SK-N-SH (cell line): Measurements from ENCODE around the gene ANGPTL1. TPM values are rescaled to one million over a fixed set of nuclear protein-coding genes. Genes with fewer than 3 reads are reported as not detected.

Source experiments
- CTCF ChIA-PET: fragments of 300-600, 350-600 bp; formaldehyde crosslinking; extraction: SDS; loops from one replicate; lab custom pipeline; 2021; lab: Yijun Ruan, JAX
- POLR2A ChIA-PET: fragments of 350-600 bp; sonication (Branson Sonifier 250); formaldehyde crosslinking; extraction: SDS; loops from one replicate; lab custom pipeline; 2020; ENCODE audit warnings: antibody characterized with exemption, inconsistent platforms; lab: Yijun Ruan, JAX
- DNase-seq: peaks from one replicate; pipeline ENCODE4 v3.0.0; 2012
- H2AFZ ChIP-seq: fragments of 200-600 bp; sonication (generic); 2 replicates; pipeline ENCODE4 v1.8.1; 2016; ENCODE audit warnings: antibody characterized with exemption, mild to moderate bottlenecking, low read depth
- H3F3A ChIP-seq: fragments of 200-600 bp; sonication (generic); replicated peaks from 2 replicates; pipeline ENCODE3; 2016; ENCODE audit warnings: antibody characterized with exemption, mild to moderate bottlenecking; ENCODE audit not compliant: insufficient read depth
- H3K27ac ChIP-seq, 2 experiments: fragments of 200-500 bp in 1 of 2; fragments of 200-600 bp in 1 of 2; sonication (Bioruptor generic) in 1 of 2; sonication (generic), shearing (Covaris generic) in 1 of 2; 2 replicates each; pipeline versions ENCODE4 v1.5.1 to v1.6.1; 2014 to 2016; ENCODE audit warnings: low read depth in 2 of 2, inconsistent platforms in 1 of 2, low read length in 1 of 2, mild to moderate bottlenecking in 1 of 2, mixed read lengths in 1 of 2
- H3K27me3 ChIP-seq: fragments of 200-600 bp; sonication (generic), shearing (Covaris generic); 2 replicates; pipeline ENCODE4 v1.6.1; 2016; ENCODE audit warnings: mixed run types; ENCODE audit not compliant: insufficient read depth
- H3K36me3 ChIP-seq, 2 experiments: fragments of 200-500 bp in 1 of 2; fragments of 200-600 bp in 1 of 2; sonication (Bioruptor generic) in 1 of 2; sonication (generic) in 1 of 2; replicated peaks in 1 of 2; 2 replicates each; pipeline versions ENCODE3 to v1.5.1; 2014 to 2016; ENCODE audit warnings: low read length in 1 of 2, mild to moderate bottlenecking in 1 of 2; ENCODE audit not compliant: insufficient read depth in 2 of 2, control insufficient read depth in 1 of 2
- H3K4me1 ChIP-seq, 2 experiments: fragments of 200-500 bp in 1 of 2; fragments of 200-600 bp in 1 of 2; sonication (Bioruptor generic) in 1 of 2; sonication (generic), shearing (Covaris generic) in 1 of 2; 2 replicates each; pipeline versions ENCODE4 v1.5.1 to v1.6.1; 2014 to 2016; ENCODE audit warnings: low read depth in 1 of 2, low read length in 1 of 2, mixed run types in 1 of 2; ENCODE audit not compliant: insufficient read depth in 2 of 2, control insufficient read depth in 1 of 2
- H3K4me2 ChIP-seq: fragments of 200-600 bp; sonication (generic), shearing (Covaris generic); 2 replicates; pipeline ENCODE4 v1.6.1; 2017; ENCODE audit warnings: mixed run types
- H3K4me3 ChIP-seq, 2 experiments: fragments of 200-500 bp in 1 of 2; fragments of 200-600 bp in 1 of 2; sonication (Bioruptor generic) in 1 of 2; sonication (generic), shearing (Covaris generic) in 1 of 2; 2 replicates each; pipeline versions ENCODE4 v1.5.1 to v1.8.1; 2014 to 2016; ENCODE audit warnings: low read depth in 2 of 2, inconsistent platforms in 1 of 2, low read length in 1 of 2, mild to moderate bottlenecking in 1 of 2, mixed read lengths in 1 of 2, moderate library complexity in 1 of 2
- H3K79me2 ChIP-seq: fragments of 200-600 bp; sonication (generic); 2 replicates; pipeline ENCODE4 v1.8.1; 2017; ENCODE audit warnings: mild to moderate bottlenecking; ENCODE audit not compliant: insufficient read depth
- H3K9ac ChIP-seq: fragments of 200-600 bp; sonication (generic); 2 replicates; pipeline ENCODE4 v1.6.1; 2017; ENCODE audit warnings: mixed run types
- H3K9me2 ChIP-seq: fragments of 200-600 bp; sonication (generic); 2 replicates; pipeline ENCODE4 v1.6.1; 2017; ENCODE audit warnings: mixed run types
- H3K9me3 ChIP-seq: fragments of 200-600 bp; sonication (generic); 2 replicates; pipeline ENCODE4 v1.6.1; 2017; ENCODE audit warnings: mixed run types, mild to moderate bottlenecking, moderate library complexity
- H4K20me1 ChIP-seq: fragments of 200-600 bp; sonication (generic); 2 replicates; pipeline ENCODE4 v1.6.1; 2017; ENCODE audit warnings: mild to moderate bottlenecking, mixed run types; ENCODE audit not compliant: insufficient read depth
- CTCF ChIP-seq: fragments of 200-600 bp; sonication (generic); IDR thresholded peaks from 2 replicates; pipeline ENCODE4 v1.6.1; 2017; ENCODE audit warnings: antibody characterized with exemption, mild to moderate bottlenecking, moderate library complexity
- ELF1 ChIP-seq: IDR thresholded peaks from 2 replicates; pipeline ENCODE4 v1.4.0; 2012
- FOXJ3 ChIP-seq: sonication (generic); formaldehyde crosslinking; IDR thresholded peaks from 2 replicates; pipeline ENCODE4 v1.5.1; 2020; ENCODE audit warnings: mild to moderate bottlenecking, missing genetic modification reagents
- FOXM1 ChIP-seq: IDR thresholded peaks from 2 replicates; pipeline ENCODE4 v1.4.0; 2012; ENCODE audit warnings: low read depth, mild to moderate bottlenecking
- GABPA ChIP-seq: IDR thresholded peaks from 2 replicates; pipeline ENCODE4 v1.4.0; 2012; ENCODE audit warnings: low read depth, mild to moderate bottlenecking
- GATA2 ChIP-seq: sonication (generic); formaldehyde crosslinking; IDR thresholded peaks from 2 replicates; pipeline ENCODE4 v1.5.0; 2020; ENCODE audit warnings: mild to moderate bottlenecking, missing genetic modification reagents
- MAX ChIP-seq: IDR thresholded peaks from 2 replicates; pipeline ENCODE4 v1.4.0; 2012; ENCODE audit warnings: low read depth
- MEF2A ChIP-seq: IDR thresholded peaks from 2 replicates; pipeline ENCODE4 v1.4.0; 2012; ENCODE audit warnings: low read depth, borderline replicate concordance
- MXI1 ChIP-seq: IDR thresholded peaks from 2 replicates; pipeline ENCODE4 v1.6.1; 2012; ENCODE audit warnings: mild to moderate bottlenecking, low read depth, low read length, improper control_type of control experiment
- PBX3 ChIP-seq: IDR thresholded peaks from 2 replicates; pipeline ENCODE4; 2012
- POLR2AphosphoS5 ChIP-seq: IDR thresholded peaks from 2 replicates; pipeline ENCODE4 v1.6.1; 2012; ENCODE audit warnings: low read depth, low read length
- REST ChIP-seq: IDR thresholded peaks from 2 replicates; pipeline ENCODE4 v1.6.1; 2012; ENCODE audit warnings: mild to moderate bottlenecking, low read depth, low read length, moderate library complexity
- RXRA ChIP-seq: IDR thresholded peaks from 2 replicates; pipeline ENCODE4 v1.4.0; 2012; ENCODE audit warnings: low read depth, mild to moderate bottlenecking, borderline replicate concordance
- SIN3A ChIP-seq: IDR thresholded peaks from 2 replicates; pipeline ENCODE4 v1.6.1; 2012; ENCODE audit warnings: low read depth, mild to moderate bottlenecking, low read length, moderate library complexity, borderline replicate concordance
- TEAD4 ChIP-seq: IDR thresholded peaks from 2 replicates; pipeline ENCODE4 v1.4.0; 2012; ENCODE audit warnings: mild to moderate bottlenecking, borderline replicate concordance; ENCODE audit not compliant: insufficient read depth
- ZBTB33 ChIP-seq: IDR thresholded peaks from 2 replicates; pipeline ENCODE4 v1.4.0; 2012; ENCODE audit warnings: low read depth, borderline replicate concordance
- WGBS: methylation state at CpG from one replicate; pipeline ENCODE4 v1.1.6; 2017; ENCODE audit warnings: low lambda C conversion rate; 5-methylcytosine and 5-hydroxymethylcytosine counted together
- polyA plus RNA-seq, 3 experiments: library from polyadenylated mRNA; depleted of rRNA; stranded (reverse); fragments of >200 nt; gene quantifications; 2 replicates each; pipeline ENCODE4 v1.2.3, GENCODE V29; 2012

Gene ANGPTL1
- polyA plus RNA-seq, 1 of the 3 experiments (the other 2 are of a cell fraction): not detected

DNA sequence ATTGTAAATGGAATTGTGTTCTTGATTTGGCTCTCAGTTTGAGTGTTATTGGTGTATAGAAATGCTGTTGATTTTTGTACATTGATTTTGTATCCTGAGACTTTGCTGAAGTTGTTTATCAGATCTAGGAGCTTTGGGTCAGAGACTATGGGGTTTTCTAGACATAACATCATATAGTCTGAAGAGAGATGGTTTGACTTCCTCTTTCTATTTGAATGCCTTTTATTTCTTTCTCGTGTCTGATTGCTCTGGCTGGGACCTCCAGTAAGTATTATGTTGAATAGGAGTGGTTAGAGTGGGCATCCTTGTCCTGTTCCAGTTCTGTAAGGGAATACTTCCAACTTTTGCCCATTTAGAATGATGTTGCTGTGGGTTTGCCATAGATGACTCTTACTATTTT is 39.1 kb upstream of the ANGPTL1 start:
- Histone ChIP-seq H3K9ac (no peak overlapping the region), H3K9me2 (no peaks in the 10 kb centered on the region), H2AFZ (no peak overlapping the region), H3K9me3 (no peaks in the 10 kb centered on the region), H3K4me2 (no peak overlapping the region), H3K79me2 (no peaks in the 10 kb centered on the region), H4K20me1 (no peaks in the 10 kb centered on the region), H3K4me3 (no peak overlapping the region), H3K36me3 (peaks cover 16 to 42% of the 10 kb centered on the region in 2 experiments), H3K4me1 (no peaks in the 10 kb centered on the region), H3K27me3 (no peaks in the 10 kb centered on the region), H3K27ac (no peak overlapping the region), H3F3A (no peaks in the 10 kb centered on the region)
- POLR2A ChIA-PET: no interaction called here
- WGBS: 65% methylated on average over 1 of the region's 1 CpG
- TF ChIP-seq ZBTB33: no peak
- no peak for TF ChIP-seq MEF2A
- TF ChIP-seq MAX: no peak
- TF ChIP-seq MXI1: no peak
- no peak for TF ChIP-seq ELF1
- no peak for TF ChIP-seq FOXJ3
- no peak for TF ChIP-seq PBX3
- no peak for TF ChIP-seq REST
- TF ChIP-seq SIN3A: no peak
- no peak for TF ChIP-seq POLR2AphosphoS5
- TF ChIP-seq CTCF: no peak
- no peak for TF ChIP-seq TEAD4
- TF ChIP-seq GATA2: no peak
- TF ChIP-seq RXRA: no peak
- TF ChIP-seq FOXM1: no peak
- TF ChIP-seq GABPA: no peak
- CTCF ChIA-PET: no interaction called here
- no peak for DNase-seq
